ENCODE data around the gene MACC1. TPM values are rescaled to one million over a fixed set of nuclear protein-coding genes. Genes with fewer than 3 reads are reported as not detected.

Gene MACC1
- total RNA-seq (2014; rRNA removed; shearing (Covaris generic); ENCODE audit: low replicate concordance) = not detected in 2 replicates

- no peak for DNase-seq
Observed at GRCh38 chr7:20217193-20217948, at the start of gene MACC1. TSS of gene MACC1 (minus strand) at chr7:20217384. CDS start at chr7:20161862, 55,522 bp downstream.

GRCh38 chr7:20264623-20265022 lies 47.4 kb upstream of the MACC1 start:
- Histone ChIP-seq H3K27me3 (no peaks in the 10 kb centered on the region), H3K4me3 (no peak overlapping the region), H3K9me3 (no peaks in the 10 kb centered on the region), H3K36me3 (no peaks in the 10 kb centered on the region)
- no peak for DNase-seq

More at GRCh38 chr7:20217193-20217948, at the start of gene MACC1:
- H3K9me3 ChIP-seq = no peaks in the 10 kb centered on the region
- H3K36me3 ChIP-seq = no peaks in the 10 kb centered on the region
- H3K4me3 ChIP-seq = no peak within 1 kb of the TSS
- no peaks in the 10 kb centered on the region for H3K27me3 ChIP-seq

- H3K27me3 ChIP-seq = no peaks in the 10 kb centered on the region
- H3K36me3 ChIP-seq = no peaks in the 10 kb centered on the region
- no peak overlapping the region for H3K4me3 ChIP-seq
- peak; percentile 64 for DNase-seq
- H3K9me3 ChIP-seq = no peaks in the 10 kb centered on the region
Observed at GRCh38 chr7:20260223-20260622, 43.0 kb upstream of the MACC1 start.

GRCh38 chr7:20257212-20257611 lies 40.0 kb upstream of the MACC1 start:
- H3K4me3 ChIP-seq = no peak overlapping the region
- H3K36me3 ChIP-seq = no peaks in the 10 kb centered on the region
- DNase-seq = no peak
- H3K9me3 ChIP-seq = no peaks in the 10 kb centered on the region; the same call in 1 of the 2 replicates
- H3K27me3 ChIP-seq = no peaks in the 10 kb centered on the region

GRCh38 chr7:20249920-20250319 lies 32.7 kb upstream of the MACC1 start:
- DNase-seq = peak; percentile 43
- no peaks in the 10 kb centered on the region for H3K27me3 ChIP-seq
- H3K9me3 ChIP-seq = no peaks in the 10 kb centered on the region; the same call in 1 of the 2 replicates

GRCh38 chr7:20249376-20249775 lies 32.2 kb upstream of the MACC1 start:
- DNase-seq = no peak
- H3K36me3 ChIP-seq = no peaks in the 10 kb centered on the region

More at GRCh38 chr7:20249920-20250319, 32.7 kb upstream of the MACC1 start:
- Histone ChIP-seq H3K4me3 (no peak overlapping the region), H3K36me3 (no peaks in the 10 kb centered on the region)

DNA sequence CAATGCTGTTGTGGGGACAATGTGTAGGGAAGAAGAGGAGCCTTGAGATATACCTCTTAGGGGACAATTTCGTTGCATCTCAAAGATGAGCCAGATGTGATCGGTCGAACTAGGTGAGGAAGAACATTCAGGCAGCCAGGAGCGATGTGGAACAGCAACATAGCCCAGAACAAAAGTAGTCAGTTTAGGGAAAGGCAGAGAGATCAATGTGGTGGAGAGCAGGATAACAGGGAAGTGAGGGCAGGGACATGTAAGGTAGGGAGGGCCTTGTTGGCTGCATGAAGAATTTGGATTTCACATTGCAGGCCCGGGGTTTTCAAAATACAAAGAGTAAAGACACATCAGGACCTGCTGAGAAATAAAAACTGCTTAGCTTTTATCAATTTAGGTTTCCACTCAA lies 29.1 kb upstream of the MACC1 start:
- Histone ChIP-seq H3K36me3 (no peaks in the 10 kb centered on the region), H3K9me3 (no peaks in the 10 kb centered on the region)
- DNase-seq = no peak

More at GRCh38 chr7:20249376-20249775, 32.2 kb upstream of the MACC1 start:
- Histone ChIP-seq H3K4me3 (no peak overlapping the region), H3K27me3 (no peaks in the 10 kb centered on the region), H3K9me3 (no peaks in the 10 kb centered on the region; the same call in 1 of the 2 replicates)

GRCh38 chr7:20244334-20245120 lies 27.3 kb upstream of the MACC1 start:
- H3K27me3 ChIP-seq = no peaks in the 10 kb centered on the region
- H3K4me3 ChIP-seq = no peak overlapping the region
- H3K36me3 ChIP-seq = no peaks in the 10 kb centered on the region
- H3K9me3 ChIP-seq = no peaks in the 10 kb centered on the region
- no peak for DNase-seq

More for the DNA sequence above, 29.1 kb upstream of the MACC1 start:
- Histone ChIP-seq H3K27me3 (no peaks in the 10 kb centered on the region), H3K4me3 (no peak overlapping the region)

DNA sequence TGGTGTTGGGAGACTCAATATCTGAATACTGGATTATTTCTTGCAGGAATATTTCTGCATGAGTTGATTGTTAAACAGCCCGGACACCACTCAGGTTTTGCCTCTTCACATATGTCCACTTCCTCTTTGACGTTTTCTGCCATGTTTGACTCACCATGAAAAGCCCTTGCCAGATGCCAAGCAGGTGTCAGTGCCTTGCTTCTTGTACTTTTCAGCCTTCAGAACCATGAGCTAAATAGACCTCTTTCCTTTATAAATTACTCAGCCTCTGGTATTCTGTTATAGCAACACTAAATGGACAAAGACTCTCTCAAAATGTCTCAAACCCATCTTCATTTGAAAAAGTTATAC lies 24.7 kb upstream of the MACC1 start:
- no peaks in the 10 kb centered on the region for H3K9me3 ChIP-seq
- no peaks in the 10 kb centered on the region for H3K36me3 ChIP-seq
- H3K4me3 ChIP-seq = no peak overlapping the region
- peak; percentile 49 for DNase-seq
- no peaks in the 10 kb centered on the region for H3K27me3 ChIP-seq

- no peak overlapping the region for H3K4me3 ChIP-seq
- no peaks in the 10 kb centered on the region for H3K27me3 ChIP-seq
- no peaks in the 10 kb centered on the region for H3K36me3 ChIP-seq
- DNase-seq = peak; percentile 66
- H3K9me3 ChIP-seq = no peaks in the 10 kb centered on the region
Observed at GRCh38 chr7:20241194-20241910, 24.2 kb upstream of the MACC1 start.

- Histone ChIP-seq H3K4me3 (no peak overlapping the region), H3K36me3 (no peaks in the 10 kb centered on the region), H3K27me3 (no peaks in the 10 kb centered on the region), H3K9me3 (no peaks in the 10 kb centered on the region)
- no peak for DNase-seq
Observed at GRCh38 chr7:20240080-20240926, 23.1 kb upstream of the MACC1 start.

GRCh38 chr7:20238754-20239324 lies 21.7 kb upstream of the MACC1 start:
- Histone ChIP-seq H3K27me3 (no peaks in the 10 kb centered on the region), H3K4me3 (no peak overlapping the region), H3K9me3 (no peaks in the 10 kb centered on the region), H3K36me3 (no peaks in the 10 kb centered on the region)
- no peak for DNase-seq

GRCh38 chr7:20238194-20238753 lies 21.1 kb upstream of the MACC1 start:
- no peak for DNase-seq
- Histone ChIP-seq H3K9me3 (no peaks in the 10 kb centered on the region), H3K4me3 (no peak overlapping the region), H3K36me3 (no peaks in the 10 kb centered on the region), H3K27me3 (no peaks in the 10 kb centered on the region)

GRCh38 chr7:20237464-20238193 lies 20.4 kb upstream of the MACC1 start:
- H3K4me3 ChIP-seq = no peak overlapping the region
- no peaks in the 10 kb centered on the region for H3K36me3 ChIP-seq
- DNase-seq = no peak

DNA sequence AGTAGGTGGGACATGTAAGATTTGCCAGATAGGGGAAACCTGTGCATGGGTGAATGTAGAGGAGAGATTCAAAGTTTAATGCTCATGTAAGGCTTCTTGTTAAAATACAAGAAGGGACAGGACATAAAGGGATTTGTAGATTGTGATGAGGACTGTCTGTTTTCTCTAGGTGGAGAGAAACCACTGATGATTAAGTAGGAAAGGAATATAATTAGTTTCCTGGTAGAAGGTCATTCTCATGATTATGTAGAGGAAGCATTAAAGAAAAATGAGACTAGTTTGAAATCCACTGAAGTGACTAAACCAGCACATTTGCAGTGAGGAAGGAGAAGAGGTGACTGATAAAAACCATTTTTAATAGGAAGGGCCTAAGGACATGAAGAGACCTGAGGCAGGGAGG lies 19.6 kb upstream of the MACC1 start:
- no peak for DNase-seq

More at GRCh38 chr7:20237464-20238193, 20.4 kb upstream of the MACC1 start:
- Histone ChIP-seq H3K9me3 (no peaks in the 10 kb centered on the region), H3K27me3 (no peaks in the 10 kb centered on the region)

More for the DNA sequence above, 19.6 kb upstream of the MACC1 start:
- Histone ChIP-seq H3K27me3 (no peaks in the 10 kb centered on the region), H3K36me3 (no peaks in the 10 kb centered on the region), H3K9me3 (no peaks in the 10 kb centered on the region), H3K4me3 (no peak overlapping the region)

Data from MG63 (cell line).